Upper lobe of right lung (tissue), 1 donor: ENCODE results near the gene HRH2. TPM values are rescaled to one million over a fixed set of nuclear protein-coding genes. Genes with fewer than 3 reads are reported as not detected.
"Not testable (repeated sequence)": the region's sequence is repeated elsewhere in the genome, so short reads cannot be mapped to it uniquely, and the experiment has no call there.

Experiments
- ATAC-seq: fragments of 200-7000 bp; cut with Tn5 transposase; one replicate; pipeline ENCODE4 v1.9.1; 2020; ENCODE audit warnings: mild to moderate bottlenecking, moderate library complexity
- DNase-seq: peaks from one replicate; pipeline ENCODE4 v3.0.0-alpha.2; 2020
- H3K27ac ChIP-seq: fragments of 200-600 bp; one replicate; pipeline ENCODE4 v1.8.0; 2022
- H3K27me3 ChIP-seq: fragments of 200-600 bp; one replicate; pipeline ENCODE4 v1.8.0; 2022; ENCODE audit warnings: mild to moderate bottlenecking
- H3K36me3 ChIP-seq: fragments of 200-600 bp; one replicate; pipeline ENCODE4 v1.8.0; 2022
- H3K4me1 ChIP-seq: fragments of 200-600 bp; one replicate; pipeline ENCODE4 v1.8.0; 2022
- H3K4me3 ChIP-seq: fragments of 200-600 bp; one replicate; pipeline ENCODE4 v1.8.0; 2022; ENCODE audit warnings: mild to moderate bottlenecking
- H3K9me3 ChIP-seq: fragments of 200-600 bp; one replicate; pipeline ENCODE4 v1.8.0; 2022
- CTCF ChIP-seq: fragments of 200-600 bp; IDR thresholded peaks from one replicate; pipeline ENCODE4 v1.8.0; 2022; ENCODE audit warnings: antibody characterized with exemption
- intact Hi-C: fragments of 100-400 bp; cut with DNase I; formaldehyde crosslinking; loops from one replicate; pipeline ENCODE4 v1.11.0; 2022
- total RNA-seq: library from RNA; stranded (reverse); fragmentation: NEBNext Ultra II Directional; extraction: Animal tissue kit (Norgen Biotek cat#: 25700); gene quantifications from one replicate; pipeline ENCODE4 v1.2.1, GENCODE V29; 2021
- donor health status: DM: no; HTN: yes; CAD: no; lungs with severe emphysema.

The HRH2 gene
- total RNA-seq, 1 donor from 2014 or later: 8.2 TPM

GRCh38 chr5:175646251-175646650, 11.6 kb upstream of the HRH2 start:
- ATAC-seq (no peak), DNase-seq (no peak)
- no peak overlapping the region for H3K4me3 ChIP-seq
- H3K9me3 ChIP-seq: peaks cover 11% of the 10 kb centered on the region
- H3K27ac ChIP-seq: no peak overlapping the region
- peaks cover 9% of the 10 kb centered on the region for H3K27me3 ChIP-seq
- no peaks in the 10 kb centered on the region for H3K4me1 ChIP-seq
- H3K36me3 ChIP-seq: no peaks in the 10 kb centered on the region
- no peak for TF ChIP-seq CTCF
- intact Hi-C loops: no loop called here

- intact Hi-C loops: no loop called here
- no peak overlapping the region for H3K4me3 ChIP-seq
- peaks cover 11% of the 10 kb centered on the region for H3K9me3 ChIP-seq
- H3K36me3 ChIP-seq: no peaks in the 10 kb centered on the region
- ATAC-seq (no peak), DNase-seq (no peak)
- no peak overlapping the region for H3K27ac ChIP-seq
- no peak for TF ChIP-seq CTCF
- no peaks in the 10 kb centered on the region for H3K4me1 ChIP-seq
- H3K27me3 ChIP-seq: peaks cover 24% of the 10 kb centered on the region
Measured at GRCh38 chr5:175649967-175650366, 7.9 kb upstream of the HRH2 start.

DNA sequence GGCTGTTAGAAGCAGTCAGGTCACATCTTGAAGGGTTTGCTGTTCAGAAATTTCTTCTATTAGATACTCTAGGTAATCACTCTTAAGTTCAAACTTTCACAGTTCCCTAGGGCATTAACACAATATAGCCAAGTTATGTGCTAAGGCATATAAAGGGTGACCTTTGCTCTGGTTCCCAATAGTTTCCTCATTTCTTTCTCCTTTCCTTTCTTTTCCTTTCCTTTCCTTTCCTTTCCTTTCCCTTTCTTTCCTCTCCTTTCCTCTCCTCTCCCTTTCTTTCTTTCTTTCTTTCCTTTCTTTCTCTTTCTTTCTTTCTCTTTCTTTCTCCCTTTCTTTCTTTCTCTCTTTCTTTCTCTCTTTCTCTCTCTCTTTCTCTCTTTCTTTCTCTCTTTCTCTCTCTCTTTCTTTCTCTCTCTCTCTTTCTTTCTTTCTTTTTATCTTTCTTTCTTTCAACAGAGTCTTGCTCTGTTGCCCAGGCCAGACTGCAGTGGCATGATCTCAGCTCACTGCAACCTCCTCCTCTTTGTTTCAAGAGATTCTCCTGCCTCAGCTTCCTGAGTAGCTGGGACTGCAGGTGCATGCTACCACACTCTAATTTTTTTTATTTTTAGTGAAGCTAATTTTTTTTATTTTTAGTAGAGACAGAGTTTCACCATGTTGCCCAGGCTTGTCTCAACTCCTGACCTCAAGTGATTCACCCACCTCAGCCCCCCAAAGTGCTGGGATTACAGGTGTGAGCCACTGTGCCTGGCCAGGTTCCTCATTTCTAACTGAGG, 7.3 kb upstream of the HRH2 start:
- H3K4me1 ChIP-seq, H3K27ac ChIP-seq, H3K36me3 ChIP-seq, H3K4me3 ChIP-seq, ATAC-seq, DNase-seq, intact Hi-C loops: not testable (repeated sequence)
- Histone ChIP-seq H3K9me3 (peaks cover 11% of the 10 kb centered on the region), H3K27me3 (peaks cover 24% of the 10 kb centered on the region)

- intact Hi-C loops: no loop called here
- no peaks in the 10 kb centered on the region for H3K36me3 ChIP-seq
- H3K27me3 ChIP-seq: peaks cover 42% of the 10 kb centered on the region
- DNase-seq (no peak), ATAC-seq (no peak)
- peaks cover 3% of the 10 kb centered on the region for H3K4me1 ChIP-seq
- no peak overlapping the region for H3K4me3 ChIP-seq
- H3K9me3 ChIP-seq: peaks cover 11% of the 10 kb centered on the region
- no peak overlapping the region for H3K27ac ChIP-seq
- TF ChIP-seq CTCF: no peak
Measured at GRCh38 chr5:175652741-175653663, 4.9 kb upstream of the HRH2 start.

DNA sequence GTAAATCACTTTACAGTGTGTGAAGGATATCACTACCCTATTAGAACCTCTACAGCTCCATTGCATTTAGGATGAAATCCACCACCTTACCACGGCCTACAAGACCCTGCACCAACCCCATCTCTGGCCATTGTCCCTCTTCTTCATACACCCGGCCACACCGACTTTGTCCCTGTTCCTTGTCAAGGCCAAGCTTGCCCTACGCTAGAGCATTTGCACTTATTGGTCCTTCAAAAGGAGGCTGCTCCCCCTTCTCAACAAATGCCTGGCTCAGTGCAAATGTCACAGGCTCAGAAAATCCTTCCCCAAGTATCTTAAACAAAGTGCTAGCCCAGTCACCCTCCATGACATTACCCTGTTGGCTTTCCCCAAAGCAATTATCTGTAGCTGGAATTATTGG, 4.1 kb upstream of the HRH2 start:
- no peak for TF ChIP-seq CTCF
- Histone ChIP-seq H3K27me3 (peaks cover 48% of the 10 kb centered on the region), H3K27ac (no peak overlapping the region), H3K9me3 (peaks cover 11% of the 10 kb centered on the region), H3K4me3 (no peak overlapping the region), H3K4me1 (peaks cover 8% of the 10 kb centered on the region), H3K36me3 (no peaks in the 10 kb centered on the region)
- ATAC-seq (no peak), DNase-seq (no peak)
- intact Hi-C loops: no loop called here

DNA sequence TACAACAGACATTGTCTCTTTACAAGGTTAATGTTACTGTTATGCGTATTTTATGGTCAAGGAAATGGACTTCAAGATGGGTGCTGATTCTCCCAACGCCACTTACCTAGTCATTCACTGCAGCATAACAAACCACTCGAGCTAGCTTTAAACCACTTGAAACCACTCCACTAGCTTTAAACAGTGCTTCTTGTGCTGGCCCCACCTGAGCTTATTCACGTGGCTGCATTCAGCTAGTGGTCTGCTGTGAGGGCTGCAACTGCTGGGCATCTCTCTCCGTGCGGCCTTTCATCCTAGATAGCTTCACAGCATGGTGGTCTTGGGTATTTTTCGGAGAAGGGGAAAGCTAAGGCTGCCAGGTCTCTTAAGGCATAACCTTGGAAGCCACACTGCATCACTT, 3.5 kb upstream of the HRH2 start:
- no peak for TF ChIP-seq CTCF
- no peak overlapping the region for H3K27ac ChIP-seq
- ATAC-seq (peak; percentile 65), DNase-seq (no peak)
- no peaks in the 10 kb centered on the region for H3K36me3 ChIP-seq
- peaks cover 54% of the 10 kb centered on the region for H3K27me3 ChIP-seq
- H3K4me3 ChIP-seq: no peak overlapping the region
- H3K4me1 ChIP-seq: peaks cover 8% of the 10 kb centered on the region
- H3K9me3 ChIP-seq: peaks cover 11% of the 10 kb centered on the region
- intact Hi-C loops: no loop called here
